Effector memory CD4-positive, alpha-beta T cell (primary cell): ENCODE measurements around the gene NRTN.

Source experiments
- DNase-seq, 3 donors: peaks; one replicate each; pipeline ENCODE4 v3.0.0-alpha.2; 2020
- H3K27ac ChIP-seq: 2 replicates; pipeline ENCODE4 v1.7.0; 2013; ENCODE audit warnings: mild to moderate bottlenecking, low read length, moderate library complexity; ENCODE audit not compliant: insufficient read depth, poor library complexity, severe bottlenecking
- H3K27me3 ChIP-seq: replicated peaks from 2 replicates; pipeline ENCODE4 v1.7.0; 2013; ENCODE audit warnings: mild to moderate bottlenecking, low read length; ENCODE audit not compliant: insufficient read depth, control insufficient read depth, poor library complexity, severe bottlenecking
- H3K36me3 ChIP-seq: 2 replicates; pipeline ENCODE4 v1.7.0; 2013; ENCODE audit warnings: mild to moderate bottlenecking, low read length, moderate library complexity; ENCODE audit not compliant: control insufficient read depth, insufficient read depth
- H3K4me1 ChIP-seq: 2 replicates; pipeline ENCODE4 v1.7.0; 2013; ENCODE audit warnings: low read length, mild to moderate bottlenecking; ENCODE audit not compliant: control insufficient read depth, insufficient read depth, poor library complexity, severe bottlenecking
- H3K4me3 ChIP-seq: 2 replicates; pipeline ENCODE4 v1.7.0; 2013; ENCODE audit warnings: low read length, low read depth, mild to moderate bottlenecking; ENCODE audit not compliant: insufficient read depth, poor library complexity, severe bottlenecking
- H3K9me3 ChIP-seq: 2 replicates; pipeline ENCODE4 v1.7.0; 2013; ENCODE audit warnings: mild to moderate bottlenecking, low read length, moderate library complexity; ENCODE audit not compliant: control insufficient read depth

NRTN gene

DNA sequence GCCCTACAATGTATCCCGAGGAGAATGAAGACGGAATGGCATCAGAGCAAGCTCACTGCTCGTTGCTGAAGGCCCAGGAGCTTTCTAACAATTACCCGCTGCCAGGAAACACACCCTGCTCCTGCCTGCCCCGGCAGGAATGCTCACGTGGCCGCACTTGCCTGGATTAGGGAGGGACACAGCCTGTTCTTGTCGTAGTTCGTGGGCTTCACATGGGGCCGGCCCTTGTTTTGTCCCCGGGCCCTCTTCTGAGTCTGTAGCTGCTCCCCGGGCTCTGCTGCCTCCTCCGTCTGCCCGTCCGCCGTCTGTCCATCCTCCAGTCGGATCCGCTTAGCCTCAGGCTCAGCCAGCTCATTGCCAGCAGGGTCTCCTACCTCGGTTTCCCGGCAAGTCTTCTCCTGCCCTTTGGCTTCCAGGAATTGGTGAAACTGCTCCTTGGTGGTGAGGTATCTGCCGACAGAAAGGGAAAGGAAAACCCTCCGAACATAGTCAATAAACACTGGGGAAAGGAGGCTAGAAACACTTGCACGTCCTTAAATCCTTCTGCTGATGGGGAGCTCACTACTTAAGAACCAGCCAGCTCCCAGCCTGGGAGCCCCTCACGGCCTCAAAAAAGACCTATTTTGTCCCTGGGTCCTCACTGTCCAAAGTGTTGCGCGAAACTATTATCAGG, 14.8 kb upstream of the NRTN start:
- no peaks in the 10 kb centered on the region for H3K9me3 ChIP-seq
- H3K27me3 ChIP-seq: no peaks in the 10 kb centered on the region
- peaks cover 47% of the 10 kb centered on the region for H3K36me3 ChIP-seq
- H3K27ac ChIP-seq: no peak overlapping the region
- peaks cover 4% of the 10 kb centered on the region for H3K4me1 ChIP-seq
- H3K4me3 ChIP-seq: peak overlapping the region; percentile 70
- DNase-seq: no peak

GRCh38 chr19:5790559-5791520, 14.0 kb upstream of the NRTN start, which contains the start of gene DUS3L:
Gene DUS3L (minus strand): TSS chr19:5791163. CDS start chr19:5791141, 22 bp downstream.
- peak within 1 kb of the TSS; percentile 70 for H3K4me3 ChIP-seq
- peaks cover 4% of the 10 kb centered on the region for H3K4me1 ChIP-seq
- DNase-seq: peak; percentile 91 to 94 (median 92)
- H3K36me3 ChIP-seq: peaks cover 39% of the 10 kb centered on the region
- peak within 1 kb of the TSS; percentile 95 for H3K27ac ChIP-seq
- H3K9me3 ChIP-seq: no peaks in the 10 kb centered on the region
- no peaks in the 10 kb centered on the region for H3K27me3 ChIP-seq

DNA sequence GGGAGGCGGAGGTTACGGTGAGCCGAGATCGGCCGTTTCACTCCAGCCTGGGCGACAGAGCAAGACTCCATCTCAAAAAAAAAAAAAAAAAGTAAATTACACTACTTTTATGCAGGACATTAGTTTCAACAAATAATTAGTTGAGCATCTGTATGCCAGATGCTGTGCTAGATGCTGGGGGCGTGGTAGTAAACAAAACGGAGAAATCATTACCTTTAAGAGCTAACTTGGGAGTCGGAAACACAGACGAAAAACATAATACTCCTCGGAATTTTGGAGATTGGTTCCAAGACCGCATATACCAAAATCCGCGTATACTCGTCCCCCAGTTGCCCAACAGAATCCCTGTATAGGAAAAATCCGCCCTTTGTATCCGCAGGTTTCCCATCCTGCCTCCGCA, 12.6 kb upstream of the NRTN start:
- no peaks in the 10 kb centered on the region for H3K27me3 ChIP-seq
- H3K27ac ChIP-seq: no peak overlapping the region
- peaks cover 4% of the 10 kb centered on the region for H3K4me1 ChIP-seq
- H3K36me3 ChIP-seq: peaks cover 25% of the 10 kb centered on the region
- H3K9me3 ChIP-seq: no peaks in the 10 kb centered on the region
- no peak overlapping the region for H3K4me3 ChIP-seq
- no peak for DNase-seq

DNA sequence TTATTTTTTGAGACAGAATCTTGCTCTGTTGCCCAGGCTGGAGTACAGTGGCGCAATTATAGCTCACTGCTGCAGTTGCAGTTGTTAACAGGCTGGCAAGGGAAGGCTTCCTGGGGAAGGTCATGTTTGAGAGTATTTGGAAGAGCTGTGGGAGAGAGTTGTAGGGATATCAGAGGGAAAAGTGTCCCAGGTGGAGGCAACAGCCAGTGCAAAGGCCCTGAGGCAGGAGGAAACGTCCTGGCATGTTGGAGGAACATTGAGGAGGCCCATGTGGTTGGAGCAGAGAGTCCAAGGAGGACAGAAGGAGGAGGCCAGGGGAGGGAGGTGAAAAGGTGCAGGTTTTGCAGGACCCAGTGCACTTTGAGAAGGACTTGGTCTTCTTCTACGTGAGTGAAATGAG, 11.7 kb upstream of the NRTN start:
- no peak for DNase-seq
- peaks cover 16% of the 10 kb centered on the region for H3K36me3 ChIP-seq
- H3K27ac ChIP-seq: no peak overlapping the region
- no peaks in the 10 kb centered on the region for H3K27me3 ChIP-seq
- H3K4me1 ChIP-seq: peaks cover 4% of the 10 kb centered on the region
- H3K4me3 ChIP-seq: no peak overlapping the region
- no peaks in the 10 kb centered on the region for H3K9me3 ChIP-seq

DNA sequence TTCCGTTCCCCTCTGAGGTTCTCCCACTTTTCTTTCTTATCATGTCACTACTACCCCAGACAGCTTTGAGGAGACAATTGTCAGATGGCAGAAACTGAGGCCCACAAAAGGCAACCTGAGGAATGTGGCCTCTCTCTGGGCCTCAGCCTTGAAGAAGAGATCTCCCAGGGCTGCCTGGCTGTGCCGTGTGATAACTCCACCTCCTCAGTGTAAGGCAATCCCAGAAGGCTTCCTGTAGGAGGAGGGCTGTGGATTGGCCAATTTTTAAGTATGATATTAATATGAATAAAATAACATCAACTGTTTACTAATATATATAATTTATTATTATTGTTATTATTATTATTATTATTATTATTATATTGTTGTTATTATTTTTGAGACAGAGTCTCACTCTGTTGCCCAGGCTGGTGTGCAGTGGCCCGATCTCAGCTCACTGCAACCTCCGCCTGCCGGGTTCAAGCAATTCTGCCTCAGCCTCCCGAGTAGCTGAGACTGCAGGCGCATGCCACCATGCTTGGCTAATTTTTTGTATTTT, 9.4 kb upstream of the NRTN start:
- no peaks in the 10 kb centered on the region for H3K9me3 ChIP-seq
- DNase-seq: no peak
- H3K27ac ChIP-seq: no peak overlapping the region
- H3K27me3 ChIP-seq: peaks cover 7% of the 10 kb centered on the region
- no peak overlapping the region for H3K4me3 ChIP-seq
- H3K4me1 ChIP-seq: no peaks in the 10 kb centered on the region
- H3K36me3 ChIP-seq: no peaks in the 10 kb centered on the region

DNA sequence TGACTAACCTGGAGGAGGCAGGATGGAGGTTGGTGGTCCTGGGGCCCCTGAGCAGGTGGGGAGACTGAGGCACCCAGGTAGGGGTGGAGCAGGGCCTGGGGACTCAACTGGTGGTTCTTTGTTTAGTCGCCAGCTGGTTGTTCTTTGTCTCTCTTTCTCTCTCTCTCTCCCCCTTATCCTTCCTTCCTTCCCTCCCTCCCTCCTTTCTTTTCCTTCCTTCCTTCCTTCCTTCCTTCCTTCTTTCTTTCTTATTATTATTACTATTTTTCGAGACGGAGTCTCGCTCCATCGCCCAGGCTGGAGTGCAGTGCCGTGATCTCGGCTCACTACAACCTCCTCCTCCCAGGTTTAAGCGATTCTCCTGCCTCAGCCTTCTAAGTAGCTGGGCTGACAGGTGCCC, 6.6 kb upstream of the NRTN start:
- Histone ChIP-seq H3K4me3 (no peak overlapping the region), H3K4me1 (peaks cover 6% of the 10 kb centered on the region), H3K27me3 (peaks cover 8% of the 10 kb centered on the region), H3K9me3 (no peaks in the 10 kb centered on the region), H3K36me3 (no peaks in the 10 kb centered on the region), H3K27ac (no peak overlapping the region)
- DNase-seq: no peak

DNA sequence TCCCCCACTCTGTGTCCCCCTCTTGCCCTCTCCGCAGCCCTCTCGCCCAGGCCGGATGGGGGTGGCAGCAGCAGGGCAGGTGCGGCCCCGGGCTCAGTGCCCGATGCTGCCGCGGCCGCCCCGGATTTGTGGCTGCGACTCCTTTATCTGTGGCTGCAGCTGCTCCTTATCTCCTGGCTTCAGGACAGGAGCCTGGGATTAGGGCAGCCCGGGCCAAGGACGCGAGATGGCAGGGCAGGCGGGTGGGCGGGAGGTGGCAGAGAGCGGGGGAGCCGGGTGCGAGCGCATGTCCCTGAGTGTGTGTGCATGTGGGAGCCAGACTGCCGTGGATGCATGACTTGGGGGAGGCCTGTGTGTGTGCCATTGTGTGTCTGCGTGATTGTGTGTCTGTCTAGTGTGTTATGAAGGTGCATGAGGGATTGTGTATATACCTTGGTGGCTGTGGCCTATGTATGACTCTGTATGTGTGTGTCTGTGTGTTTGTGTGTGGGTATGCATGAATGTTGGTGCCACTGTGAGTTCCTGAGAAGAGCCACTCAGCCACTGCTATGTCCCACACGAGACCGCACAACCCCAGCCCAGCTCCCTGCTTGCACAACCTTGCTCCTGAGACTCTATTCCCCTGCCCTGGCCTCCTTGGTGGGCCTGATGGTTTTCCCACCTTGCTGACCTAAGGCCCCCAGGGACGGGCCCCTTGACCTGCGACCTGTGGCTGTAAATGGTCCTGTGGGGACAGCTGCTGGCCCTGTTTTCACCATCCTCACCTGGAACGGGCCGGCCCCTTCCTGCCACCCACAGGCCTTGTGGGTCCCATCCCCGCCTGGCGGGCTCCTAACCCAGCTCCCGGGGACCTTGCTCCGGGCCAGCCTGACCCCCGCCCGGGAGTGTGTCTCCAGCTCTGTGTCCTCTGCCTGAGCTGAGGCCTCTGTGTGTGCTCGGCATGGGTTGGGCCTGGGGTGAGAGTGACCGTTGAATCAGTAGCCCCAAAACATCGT, 5.3 kb upstream of the NRTN start:
- DNase-seq: no peak
- Histone ChIP-seq H3K9me3 (no peaks in the 10 kb centered on the region), H3K27ac (no peak overlapping the region), H3K4me1 (peaks cover 16% of the 10 kb centered on the region), H3K36me3 (no peaks in the 10 kb centered on the region), H3K4me3 (no peak overlapping the region), H3K27me3 (peaks cover 8% of the 10 kb centered on the region)

DNA sequence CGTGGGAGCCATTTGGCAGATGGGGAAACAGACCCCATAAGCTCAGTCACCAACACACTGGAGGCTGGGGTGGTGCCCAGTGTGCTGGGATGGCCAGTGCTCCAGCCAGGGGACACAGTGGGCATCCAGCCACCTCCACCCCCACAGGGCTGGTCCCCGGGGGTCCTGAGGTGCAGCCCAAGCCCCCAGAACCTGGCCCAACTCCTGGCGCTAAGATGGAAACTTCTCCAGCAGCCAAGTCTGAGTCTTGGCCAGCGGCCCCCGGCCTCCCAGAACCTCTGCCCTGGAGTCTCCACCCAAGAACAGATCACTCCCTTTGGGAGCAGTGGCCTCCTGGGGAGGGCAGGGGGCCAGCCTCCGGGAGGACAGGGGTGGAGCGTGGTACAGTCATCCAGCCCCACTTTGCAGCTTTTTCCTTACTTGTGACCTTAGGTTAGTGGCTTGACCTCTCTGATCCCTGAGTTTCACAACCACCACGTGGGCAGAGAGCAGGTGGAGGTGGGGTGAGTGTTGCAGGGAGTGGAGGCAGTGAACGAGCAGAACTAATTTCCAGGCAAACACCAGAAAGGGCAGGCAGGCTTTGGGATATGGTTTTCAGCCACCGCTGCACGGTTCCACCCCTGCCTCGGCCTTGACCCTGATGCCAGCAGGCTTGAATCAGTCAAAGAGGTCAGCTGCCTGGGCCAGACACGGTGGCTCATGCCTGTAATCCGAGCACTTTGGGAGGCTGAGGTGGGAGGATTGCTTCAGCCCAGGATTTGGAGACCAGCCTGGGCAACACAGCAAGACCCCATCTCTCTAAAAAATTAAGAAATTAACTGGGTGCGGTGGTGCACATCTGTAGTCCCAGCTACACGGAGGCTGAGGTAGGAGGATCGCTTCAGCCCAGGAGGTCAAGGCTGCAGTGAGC, 4.3 kb upstream of the NRTN start:
- peaks cover 21% of the 10 kb centered on the region for H3K4me1 ChIP-seq
- no peak for DNase-seq
- no peak overlapping the region for H3K4me3 ChIP-seq
- no peaks in the 10 kb centered on the region for H3K36me3 ChIP-seq
- no peak overlapping the region for H3K27ac ChIP-seq
- peaks cover 8% of the 10 kb centered on the region for H3K27me3 ChIP-seq
- H3K9me3 ChIP-seq: no peaks in the 10 kb centered on the region
